GM12891 (cell line): ENCODE measurements around the gene FIG4.
"Not testable (repeated sequence)": the region's sequence is repeated elsewhere in the genome, so short reads cannot be mapped to it uniquely, and the experiment has no call there.

ENCODE experiments used
- DNase-seq: peaks from one replicate; pipeline ENCODE4 v3.0.0; 2011; ENCODE audit warnings: low spot score; ENCODE audit not compliant: insufficient read length
- FAIRE-seq: peaks from 2 replicates; lab custom pipeline; 2011; peaks lifted over from hg19 to GRCh38; lab: Jason Lieb, UNC
- PAX5 ChIP-seq: IDR thresholded peaks from 2 replicates; pipeline ENCODE4 v1.6.1; 2011; ENCODE audit warnings: low read length, moderate library complexity, mild to moderate bottlenecking; ENCODE audit not compliant: insufficient read depth, severe bottlenecking
- POLR2A ChIP-seq: IDR thresholded peaks from 2 replicates; pipeline ENCODE4 v1.6.1; 2011; ENCODE audit warnings: low read depth, low read length, control low read depth
- POLR2AphosphoS5 ChIP-seq: IDR thresholded peaks from 2 replicates; pipeline ENCODE4 v1.6.1; 2011; ENCODE audit warnings: low read depth, low read length, control low read depth
- POU2F2 ChIP-seq: IDR thresholded peaks from 2 replicates; pipeline ENCODE4 v1.6.1; 2011; ENCODE audit warnings: low read depth, mild to moderate bottlenecking, control low read depth, low read length, moderate library complexity
- SPI1 ChIP-seq: IDR thresholded peaks from 2 replicates; pipeline ENCODE4 v1.6.1; 2011; ENCODE audit warnings: low read depth, low read length, control low read depth
- TAF1 ChIP-seq: IDR thresholded peaks from 2 replicates; pipeline ENCODE4 v1.6.1; 2011; ENCODE audit warnings: low read depth, low read length, control low read depth

FIG4 gene

GRCh38 chr6:109834595-109835437 lies 143.7 kb downstream of the FIG4 start:
- no peak for DNase-seq
- no peak for FAIRE-seq
- TF ChIP-seq SPI1, result no peak
- TF ChIP-seq POLR2A, result no peak
- no peak for TF ChIP-seq POU2F2
- TF ChIP-seq POLR2AphosphoS5, result no peak
- TF ChIP-seq TAF1, result no peak
- no peak for TF ChIP-seq PAX5

- no peak for TF ChIP-seq POLR2A
- TF ChIP-seq SPI1, result no peak
- no peak for TF ChIP-seq POLR2AphosphoS5
- no peak for TF ChIP-seq TAF1
- no peak for TF ChIP-seq PAX5
- TF ChIP-seq POU2F2, result no peak
- FAIRE-seq (no peak), DNase-seq (no peak)
These were observed 148.9 kb downstream of the FIG4 start for GRCh38 chr6:109840034-109840433.

GRCh38 chr6:109840796-109841195 lies 149.7 kb downstream of the FIG4 start:
- FAIRE-seq (no peak), DNase-seq (no peak)
- TF ChIP-seq TAF1 (no peak), SPI1 (no peak), POLR2A (no peak), PAX5 (no peak), POU2F2 (no peak), POLR2AphosphoS5 (no peak)

- no peak for TF ChIP-seq SPI1
- TF ChIP-seq POU2F2, result no peak
- TF ChIP-seq POLR2A, result no peak
- TF ChIP-seq TAF1, result no peak
- no peak for TF ChIP-seq POLR2AphosphoS5
- no peak for TF ChIP-seq PAX5
- FAIRE-seq (no peak), DNase-seq (no peak)
These were observed 150.8 kb downstream of the FIG4 start for GRCh38 chr6:109841869-109842268.

GRCh38 chr6:109852713-109853112 lies 161.6 kb downstream of the FIG4 start:
- no peak for DNase-seq
- TF ChIP-seq PAX5 (no peak), POU2F2 (no peak), POLR2AphosphoS5 (no peak), TAF1 (no peak), SPI1 (no peak), POLR2A (no peak)
- no peak for FAIRE-seq

- no peak for DNase-seq
- FAIRE-seq, result no peak
- TF ChIP-seq POLR2A, result no peak
- TF ChIP-seq POU2F2, result no peak
- TF ChIP-seq POLR2AphosphoS5, result no peak
These were observed 162.3 kb downstream of the FIG4 start for GRCh38 chr6:109853426-109853825.

GRCh38 chr6:109853951-109854350 lies 162.9 kb downstream of the FIG4 start:
- TF ChIP-seq POLR2AphosphoS5 (no peak), POU2F2 (no peak), POLR2A (no peak), SPI1 (no peak), PAX5 (no peak), TAF1 (no peak)
- no peak for DNase-seq
- FAIRE-seq, result no peak

- DNase-seq, result no peak
- TF ChIP-seq POU2F2, result no peak
- FAIRE-seq, result no peak
These were observed 163.6 kb downstream of the FIG4 start for GRCh38 chr6:109854541-109855308.

GRCh38 chr6:109855476-109856040 lies 164.5 kb downstream of the FIG4 start:
- FAIRE-seq, DNase-seq: not testable (repeated sequence)

- TF ChIP-seq POU2F2 (no peak), SPI1 (no peak), POLR2A (no peak), PAX5 (no peak), TAF1 (no peak), POLR2AphosphoS5 (no peak)
- DNase-seq, result no peak
- FAIRE-seq, result no peak
These were observed 170.8 kb downstream of the FIG4 start for GRCh38 chr6:109861946-109862345.

- no peak for TF ChIP-seq SPI1
- TF ChIP-seq POLR2A, result no peak
- no peak for TF ChIP-seq TAF1
- no peak for TF ChIP-seq POLR2AphosphoS5
- TF ChIP-seq PAX5, result no peak
- DNase-seq (no peak), FAIRE-seq (no peak)
These were observed 173.0 kb downstream of the FIG4 start for GRCh38 chr6:109864050-109864449.
